Karpas-422 (cell line): ENCODE measurements around the gene TOM1L1. TPM values are rescaled to one million over a fixed set of nuclear protein-coding genes. Genes with fewer than 3 reads are reported as not detected.
A peak's percentile ranks its signal among the peaks of the same experiment; 100 is the strongest.
"Not testable (repeated sequence)": the region's sequence is repeated elsewhere in the genome, so short reads cannot be mapped to it uniquely, and the experiment has no call there.

Experiments used
- DNase-seq: peaks from one replicate; pipeline ENCODE4 v3.0.0-alpha.2; 2015
- H2AFZ ChIP-seq: fragments of 200-600 bp; sonication (generic); 2 replicates; pipeline ENCODE4 v1.6.1; 2014; ENCODE audit warnings: antibody characterized with exemption, low read length, mixed read lengths
- H3K27ac ChIP-seq: fragments of 200-600 bp; sonication (generic); 2 replicates; pipeline ENCODE4 v1.5.1; 2014; ENCODE audit warnings: mild to moderate bottlenecking, low read length, moderate library complexity
- H3K27me3 ChIP-seq: fragments of 200-600 bp; sonication (generic); 2 replicates; pipeline ENCODE4 v1.6.1; 2014; ENCODE audit warnings: low read length, mixed read lengths
- H3K36me3 ChIP-seq: fragments of 200-600 bp; sonication (generic); 2 replicates; pipeline ENCODE4 v1.6.1; 2014; ENCODE audit warnings: low read length, mixed read lengths; ENCODE audit not compliant: insufficient read depth
- H3K4me1 ChIP-seq: fragments of 200-600 bp; sonication (generic); 2 replicates; pipeline ENCODE4 v1.6.1; 2014; ENCODE audit warnings: mild to moderate bottlenecking, low read length, mixed read lengths
- H3K4me2 ChIP-seq: fragments of 200-600 bp; sonication (generic); 2 replicates; pipeline ENCODE4 v1.6.1; 2014; ENCODE audit warnings: low read length, low read depth, mild to moderate bottlenecking; ENCODE audit not compliant: poor library complexity, severe bottlenecking
- H3K4me3 ChIP-seq: fragments of 200-600 bp; sonication (generic); 2 replicates; pipeline ENCODE4 v1.5.1; 2014; ENCODE audit warnings: mild to moderate bottlenecking, antibody characterized with exemption, low read length, mixed read lengths
- H3K79me2 ChIP-seq: fragments of 200-600 bp; sonication (generic); 2 replicates; pipeline ENCODE4 v1.6.1; 2014; ENCODE audit warnings: mild to moderate bottlenecking, low read length, mixed read lengths
- H3K9ac ChIP-seq: fragments of 200-600 bp; sonication (generic); 2 replicates; pipeline ENCODE4 v1.6.0; 2014; ENCODE audit warnings: low read length
- H3K9me2 ChIP-seq: fragments of 200-600 bp; sonication (generic), shearing (Covaris generic); replicated peaks from 2 replicates; pipeline ENCODE4 v1.6.0; 2014; ENCODE audit warnings: mild to moderate bottlenecking, low read length, moderate library complexity; ENCODE audit not compliant: insufficient read depth
- H3K9me3 ChIP-seq: fragments of 300-700, 200-600 bp; sonication (generic); 2 replicates; pipeline ENCODE4 v1.6.1; 2014; ENCODE audit warnings: low read length, mixed read lengths
- H4K20me1 ChIP-seq: fragments of 200-600 bp; sonication (generic); 2 replicates; pipeline ENCODE4 v1.6.1; 2014; ENCODE audit warnings: mild to moderate bottlenecking, antibody characterized with exemption, low read length, low read depth; ENCODE audit not compliant: insufficient read depth
- total RNA-seq: library from RNA; depleted of rRNA; stranded (reverse); fragments of >200 nt; shearing (Covaris generic); gene quantifications from 2 replicates; pipeline ENCODE4 v1.2.3, GENCODE V29; 2014; ENCODE audit warnings: low replicate concordance

TOM1L1 gene
- total RNA-seq, 1 experiment from 2014 or later = not detected

- Histone ChIP-seq H3K9ac (no peak overlapping the region), H3K27me3 (no peaks in the 10 kb centered on the region), H3K36me3 (no peaks in the 10 kb centered on the region), H3K79me2 (no peaks in the 10 kb centered on the region), H3K27ac (no peak overlapping the region), H3K4me1 (no peaks in the 10 kb centered on the region), H3K4me2 (no peak overlapping the region), H2AFZ (no peak overlapping the region), H3K9me2 (no peaks in the 10 kb centered on the region), H3K4me3 (no peak overlapping the region), H4K20me1 (no peaks in the 10 kb centered on the region), H3K9me3 (no peaks in the 10 kb centered on the region)
- DNase-seq = no peak
Measured at GRCh38 chr17:54870671-54871175, 29.9 kb upstream of the TOM1L1 start.

- H3K9me2 ChIP-seq, H3K36me3 ChIP-seq, H3K9me3 ChIP-seq, DNase-seq, H3K4me2 ChIP-seq, H2AFZ ChIP-seq, H3K79me2 ChIP-seq, H3K4me1 ChIP-seq, H3K9ac ChIP-seq, H3K27ac ChIP-seq, H4K20me1 ChIP-seq, H3K4me3 ChIP-seq, H3K27me3 ChIP-seq: not testable (repeated sequence)
Measured at GRCh38 chr17:54875906-54876305, 24.7 kb upstream of the TOM1L1 start.

- Histone ChIP-seq H3K36me3 (no peaks in the 10 kb centered on the region), H3K9ac (no peak overlapping the region), H3K79me2 (no peaks in the 10 kb centered on the region), H3K9me3 (no peaks in the 10 kb centered on the region), H4K20me1 (no peaks in the 10 kb centered on the region), H3K27ac (no peak overlapping the region), H3K4me3 (no peak overlapping the region), H3K4me1 (no peaks in the 10 kb centered on the region), H3K27me3 (no peaks in the 10 kb centered on the region), H2AFZ (no peak overlapping the region), H3K9me2 (no peaks in the 10 kb centered on the region), H3K4me2 (no peak overlapping the region)
- DNase-seq = no peak
Measured at GRCh38 chr17:54876656-54877195, 23.9 kb upstream of the TOM1L1 start.

- Histone ChIP-seq H3K9ac (no peak overlapping the region), H3K36me3 (no peaks in the 10 kb centered on the region), H4K20me1 (no peaks in the 10 kb centered on the region), H2AFZ (no peak overlapping the region), H3K9me3 (no peaks in the 10 kb centered on the region), H3K27ac (no peak overlapping the region), H3K79me2 (no peaks in the 10 kb centered on the region), H3K4me2 (no peak overlapping the region), H3K9me2 (no peaks in the 10 kb centered on the region), H3K4me3 (no peak overlapping the region), H3K27me3 (no peaks in the 10 kb centered on the region), H3K4me1 (no peaks in the 10 kb centered on the region)
- no peak for DNase-seq
Measured at GRCh38 chr17:54881255-54881972, 19.2 kb upstream of the TOM1L1 start.

- Histone ChIP-seq H3K4me3 (no peak overlapping the region), H3K27ac (no peak overlapping the region), H3K9me3 (no peaks in the 10 kb centered on the region), H3K36me3 (no peaks in the 10 kb centered on the region), H3K9me2 (no peaks in the 10 kb centered on the region), H4K20me1 (no peaks in the 10 kb centered on the region), H3K9ac (no peak overlapping the region), H2AFZ (no peak overlapping the region), H3K27me3 (no peaks in the 10 kb centered on the region), H3K79me2 (no peaks in the 10 kb centered on the region), H3K4me1 (no peaks in the 10 kb centered on the region), H3K4me2 (no peak overlapping the region)
- no peak for DNase-seq
Measured at GRCh38 chr17:54882371-54882770, 18.3 kb upstream of the TOM1L1 start.

GRCh38 chr17:54882950-54883349, 17.7 kb upstream of the TOM1L1 start:
- H2AFZ ChIP-seq = no peak overlapping the region
- no peak overlapping the region for H3K27ac ChIP-seq
- H3K79me2 ChIP-seq = no peaks in the 10 kb centered on the region
- H3K4me2 ChIP-seq = no peak overlapping the region
- no peak for DNase-seq
- no peak overlapping the region for H3K4me3 ChIP-seq
- no peaks in the 10 kb centered on the region for H3K9me3 ChIP-seq
- no peaks in the 10 kb centered on the region for H3K4me1 ChIP-seq
- no peaks in the 10 kb centered on the region for H4K20me1 ChIP-seq
- no peak overlapping the region for H3K9ac ChIP-seq
- H3K27me3 ChIP-seq = no peaks in the 10 kb centered on the region
- no peaks in the 10 kb centered on the region for H3K36me3 ChIP-seq
- no peaks in the 10 kb centered on the region for H3K9me2 ChIP-seq

GRCh38 chr17:54883939-54884338, 16.7 kb upstream of the TOM1L1 start:
- Histone ChIP-seq H3K36me3 (no peaks in the 10 kb centered on the region), H3K9ac (no peak overlapping the region), H3K4me1 (no peaks in the 10 kb centered on the region), H3K27ac (no peak overlapping the region), H3K9me3 (no peaks in the 10 kb centered on the region), H3K9me2 (no peaks in the 10 kb centered on the region), H4K20me1 (no peaks in the 10 kb centered on the region), H3K79me2 (no peaks in the 10 kb centered on the region), H3K4me3 (no peak overlapping the region), H3K27me3 (no peaks in the 10 kb centered on the region), H2AFZ (no peak overlapping the region), H3K4me2 (no peak overlapping the region)
- no peak for DNase-seq

- no peak overlapping the region for H3K4me3 ChIP-seq
- H3K79me2 ChIP-seq = no peaks in the 10 kb centered on the region
- H3K9ac ChIP-seq = no peak overlapping the region
- no peaks in the 10 kb centered on the region for H3K4me1 ChIP-seq
- no peaks in the 10 kb centered on the region for H3K36me3 ChIP-seq
- H3K9me3 ChIP-seq = no peaks in the 10 kb centered on the region
- H3K9me2 ChIP-seq = no peaks in the 10 kb centered on the region
- DNase-seq = no peak
- no peak overlapping the region for H3K4me2 ChIP-seq
- 0 out of 2 replicates have a peak overlapping the region, but pooled peaks have one; percentile 43 for H2AFZ ChIP-seq
- H3K27me3 ChIP-seq = no peaks in the 10 kb centered on the region
- H3K27ac ChIP-seq = no peak overlapping the region
- no peaks in the 10 kb centered on the region for H4K20me1 ChIP-seq
Measured at GRCh38 chr17:54887787-54888186, 12.9 kb upstream of the TOM1L1 start.
